GM12878 (cell line): ENCODE measurements around the gene CLEC16A. TPM values are rescaled to one million over a fixed set of nuclear protein-coding genes. Genes with fewer than 3 reads are reported as not detected.
A peak's percentile ranks its signal among the peaks of the same experiment; 100 is the strongest.

Source experiments
- GATAD2B ChIP-seq: fragments of 450-650 bp; conservative IDR thresholded peaks from 2 replicates; pipeline ENCODE4 v1.6.1; 2017; ENCODE audit warnings: low read depth, mild to moderate bottlenecking, moderate library complexity
- ZBTB40 ChIP-seq: fragments of 450-650 bp; IDR thresholded peaks from 2 replicates; pipeline ENCODE4 v1.6.1; 2016; ENCODE audit warnings: mild to moderate bottlenecking, moderate library complexity, borderline replicate concordance
- ZNF274 ChIP-seq: IDR thresholded peaks from one replicate; pipeline ENCODE4 v1.8.0; 2011; ENCODE audit not compliant: insufficient read length, insufficient read depth
- polyA plus RNA-seq, 11 experiments: library from polyadenylated mRNA; depleted of rRNA in 4 of 11; unstranded in 6 of 11; stranded (reverse) in 5 of 11; fragments of >200 nt; fragmentation: Nextera tagmentation in 4 of 11; fragmentation: Illumina TruSeq in 1 of 11; extraction: Ambion mirVana in 4 of 11; extraction: Trizol in 1 of 11; gene quantifications; 1 replicate in 1 of 11; 2 replicates in 10 of 11; pipeline versions ENCODE4 v1.2.1 to v1.2.3, GENCODE V29; 2011 to 2016; ENCODE audit warnings: inconsistent platforms in 2 of 11, missing spikeins in 2 of 11, low read depth in 1 of 11
- total RNA-seq, 4 experiments: library from RNA; depleted of rRNA in 3 of 4; stranded (reverse); fragments of >200 nt in 3 of 4; fragmentation: Illumina TruSeq in 1 of 4; extraction: Trizol in 1 of 4; gene quantifications; 2 replicates each; pipeline versions ENCODE4 v1.2.1 to v1.2.3, GENCODE V29; 2013 to 2021
- TF ChIP-seq, protein P1 (sequence below): fragments of 450-650 bp; formaldehyde crosslinking; IDR thresholded peaks from 2 replicates; pipeline ENCODE4 v1.4.0; 2020; ENCODE audit warnings: mild to moderate bottlenecking, moderate library complexity
- TF ChIP-seq, protein P2 (sequence below): fragments of 450-650 bp; formaldehyde crosslinking; IDR thresholded peaks from 2 replicates; pipeline ENCODE4 v1.4.0; 2022; ENCODE audit warnings: mild to moderate bottlenecking, moderate library complexity

CLEC16A gene
- total and polyA plus RNA-seq, 10 of the 15 experiments (the other 5 are each of a cell fraction or from before 2014, with no cell fraction given): 1.5 to 28.8 (median 19.2) TPM

DNA sequence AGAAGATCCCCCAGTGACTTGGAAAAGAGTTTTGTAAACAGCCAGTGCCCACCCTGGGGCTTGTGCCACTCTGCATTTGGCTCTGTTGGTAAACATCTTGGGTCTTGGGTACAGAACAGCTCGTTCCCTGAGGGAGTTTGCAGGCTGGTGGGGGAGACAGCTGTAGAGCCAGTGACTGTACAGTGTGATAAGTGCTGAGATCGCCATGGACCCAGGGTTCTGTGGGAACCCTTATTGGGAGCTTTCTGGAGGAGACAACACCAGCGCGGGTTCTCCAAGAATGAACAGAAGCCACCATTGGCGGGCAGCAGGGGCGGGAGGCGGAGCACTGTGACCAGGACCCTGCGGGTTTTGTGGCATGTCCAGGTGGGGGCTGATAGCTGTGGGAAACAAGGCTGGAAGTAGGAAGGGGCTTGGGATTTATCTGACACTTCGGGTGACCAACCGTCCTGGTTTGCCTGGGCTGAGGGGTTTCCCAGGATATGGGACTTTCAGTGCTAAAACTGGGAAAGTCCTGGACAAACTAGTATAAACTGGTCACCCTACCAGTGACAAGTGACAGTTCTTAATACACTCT lies 2.9 kb downstream of the CLEC16A start (continued):
- TF ChIP-seq, protein P1, sequence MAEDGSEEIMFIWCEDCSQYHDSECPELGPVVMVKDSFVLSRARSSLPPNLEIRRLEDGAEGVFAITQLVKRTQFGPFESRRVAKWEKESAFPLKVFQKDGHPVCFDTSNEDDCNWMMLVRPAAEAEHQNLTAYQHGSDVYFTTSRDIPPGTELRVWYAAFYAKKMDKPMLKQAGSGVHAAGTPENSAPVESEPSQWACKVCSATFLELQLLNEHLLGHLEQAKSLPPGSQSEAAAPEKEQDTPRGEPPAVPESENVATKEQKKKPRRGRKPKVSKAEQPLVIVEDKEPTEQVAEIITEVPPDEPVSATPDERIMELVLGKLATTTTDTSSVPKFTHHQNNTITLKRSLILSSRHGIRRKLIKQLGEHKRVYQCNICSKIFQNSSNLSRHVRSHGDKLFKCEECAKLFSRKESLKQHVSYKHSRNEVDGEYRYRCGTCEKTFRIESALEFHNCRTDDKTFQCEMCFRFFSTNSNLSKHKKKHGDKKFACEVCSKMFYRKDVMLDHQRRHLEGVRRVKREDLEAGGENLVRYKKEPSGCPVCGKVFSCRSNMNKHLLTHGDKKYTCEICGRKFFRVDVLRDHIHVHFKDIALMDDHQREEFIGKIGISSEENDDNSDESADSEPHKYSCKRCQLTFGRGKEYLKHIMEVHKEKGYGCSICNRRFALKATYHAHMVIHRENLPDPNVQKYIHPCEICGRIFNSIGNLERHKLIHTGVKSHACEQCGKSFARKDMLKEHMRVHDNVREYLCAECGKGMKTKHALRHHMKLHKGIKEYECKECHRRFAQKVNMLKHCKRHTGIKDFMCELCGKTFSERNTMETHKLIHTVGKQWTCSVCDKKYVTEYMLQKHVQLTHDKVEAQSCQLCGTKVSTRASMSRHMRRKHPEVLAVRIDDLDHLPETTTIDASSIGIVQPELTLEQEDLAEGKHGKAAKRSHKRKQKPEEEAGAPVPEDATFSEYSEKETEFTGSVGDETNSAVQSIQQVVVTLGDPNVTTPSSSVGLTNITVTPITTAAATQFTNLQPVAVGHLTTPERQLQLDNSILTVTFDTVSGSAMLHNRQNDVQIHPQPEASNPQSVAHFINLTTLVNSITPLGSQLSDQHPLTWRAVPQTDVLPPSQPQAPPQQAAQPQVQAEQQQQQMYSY (CRISPR knock-in tag): no peak
- TF ChIP-seq ZBTB40: no peak
- TF ChIP-seq ZNF274: no peak
- TF ChIP-seq, protein P2, sequence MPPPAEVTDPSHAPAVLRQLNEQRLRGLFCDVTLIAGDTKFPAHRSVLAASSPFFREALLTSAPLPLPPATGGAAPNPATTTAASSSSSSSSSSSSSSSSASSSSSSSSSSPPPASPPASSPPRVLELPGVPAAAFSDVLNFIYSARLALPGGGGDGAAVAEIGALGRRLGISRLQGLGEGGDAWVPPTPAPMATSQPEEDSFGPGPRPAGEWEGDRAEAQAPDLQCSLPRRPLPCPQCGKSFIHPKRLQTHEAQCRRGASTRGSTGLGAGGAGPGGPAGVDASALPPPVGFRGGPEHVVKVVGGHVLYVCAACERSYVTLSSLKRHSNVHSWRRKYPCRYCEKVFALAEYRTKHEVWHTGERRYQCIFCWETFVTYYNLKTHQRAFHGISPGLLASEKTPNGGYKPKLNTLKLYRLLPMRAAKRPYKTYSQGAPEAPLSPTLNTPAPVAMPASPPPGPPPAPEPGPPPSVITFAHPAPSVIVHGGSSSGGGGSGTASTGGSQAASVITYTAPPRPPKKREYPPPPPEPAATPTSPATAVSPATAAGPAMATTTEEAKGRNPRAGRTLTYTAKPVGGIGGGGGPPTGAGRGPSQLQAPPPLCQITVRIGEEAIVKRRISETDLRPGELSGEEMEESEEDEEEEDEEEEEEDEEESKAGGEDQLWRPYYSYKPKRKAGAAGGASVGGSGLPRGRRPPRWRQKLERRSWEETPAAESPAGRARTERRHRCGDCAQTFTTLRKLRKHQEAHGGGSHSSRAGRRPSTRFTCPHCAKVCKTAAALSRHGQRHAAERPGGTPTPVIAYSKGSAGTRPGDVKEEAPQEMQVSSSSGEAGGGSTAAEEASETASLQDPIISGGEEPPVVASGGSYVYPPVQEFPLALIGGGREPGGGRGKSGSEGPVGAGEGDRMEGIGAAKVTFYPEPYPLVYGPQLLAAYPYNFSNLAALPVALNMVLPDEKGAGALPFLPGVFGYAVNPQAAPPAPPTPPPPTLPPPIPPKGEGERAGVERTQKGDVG (CRISPR knock-in tag): no peak
- peak; percentile 50; the same call in 1 of the 2 replicates for TF ChIP-seq GATAD2B
